ENCODE results near the gene ANTXR1.
"Not testable (repeated sequence)": the region's sequence is repeated elsewhere in the genome, so short reads cannot be mapped to it uniquely, and the experiment has no call there.

The ANTXR1 gene

DNA sequence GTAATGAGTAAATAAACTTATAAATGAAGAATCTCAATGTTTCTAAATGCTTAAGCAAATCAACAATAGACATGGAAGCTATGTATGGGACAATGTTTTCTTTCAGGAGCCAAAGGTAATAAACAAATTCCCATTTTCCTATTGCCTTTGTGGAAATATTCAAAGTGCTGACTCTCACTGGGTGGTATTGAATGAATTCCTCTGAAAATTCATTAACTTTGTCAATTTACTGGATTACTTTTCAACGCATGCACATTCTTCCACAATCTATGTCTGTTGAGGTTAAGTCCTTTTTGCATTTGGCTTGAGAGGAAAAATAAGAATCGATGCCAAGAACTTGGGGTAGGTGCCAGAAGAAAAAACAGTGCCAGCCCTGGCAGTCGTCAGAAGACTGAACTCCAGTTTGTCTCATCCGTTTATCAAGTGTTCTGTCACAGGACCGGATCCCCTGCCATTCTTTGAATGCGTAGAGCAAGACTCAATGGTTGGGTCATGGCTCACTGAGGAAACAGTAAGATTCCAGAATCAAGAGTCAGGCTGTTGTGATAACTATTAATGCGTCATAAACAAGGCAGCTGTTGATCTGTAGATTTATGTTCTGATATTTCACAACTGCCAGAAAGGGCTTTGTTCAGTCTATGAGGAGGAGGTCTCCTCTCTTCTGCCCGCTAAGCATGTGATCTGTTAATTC lies 240.8 kb downstream of the ANTXR1 start:
- TF ChIP-seq, protein P1, sequence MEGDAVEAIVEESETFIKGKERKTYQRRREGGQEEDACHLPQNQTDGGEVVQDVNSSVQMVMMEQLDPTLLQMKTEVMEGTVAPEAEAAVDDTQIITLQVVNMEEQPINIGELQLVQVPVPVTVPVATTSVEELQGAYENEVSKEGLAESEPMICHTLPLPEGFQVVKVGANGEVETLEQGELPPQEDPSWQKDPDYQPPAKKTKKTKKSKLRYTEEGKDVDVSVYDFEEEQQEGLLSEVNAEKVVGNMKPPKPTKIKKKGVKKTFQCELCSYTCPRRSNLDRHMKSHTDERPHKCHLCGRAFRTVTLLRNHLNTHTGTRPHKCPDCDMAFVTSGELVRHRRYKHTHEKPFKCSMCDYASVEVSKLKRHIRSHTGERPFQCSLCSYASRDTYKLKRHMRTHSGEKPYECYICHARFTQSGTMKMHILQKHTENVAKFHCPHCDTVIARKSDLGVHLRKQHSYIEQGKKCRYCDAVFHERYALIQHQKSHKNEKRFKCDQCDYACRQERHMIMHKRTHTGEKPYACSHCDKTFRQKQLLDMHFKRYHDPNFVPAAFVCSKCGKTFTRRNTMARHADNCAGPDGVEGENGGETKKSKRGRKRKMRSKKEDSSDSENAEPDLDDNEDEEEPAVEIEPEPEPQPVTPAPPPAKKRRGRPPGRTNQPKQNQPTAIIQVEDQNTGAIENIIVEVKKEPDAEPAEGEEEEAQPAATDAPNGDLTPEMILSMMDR (IDR thresholded peaks at IDR 0.05; ENCODE audit: extremely low read depth, insufficient read depth, missing control alignments) = no peak
- DNase-seq (ENCODE audit: low spot score) = no peak
- in situ Hi-C loops (cut with MboI; ENCODE audit: low pct_unique_long_range_greater_than_20kb, low sequenced_read_pairs, unreplicated experiment) = no loop called here

DNA sequence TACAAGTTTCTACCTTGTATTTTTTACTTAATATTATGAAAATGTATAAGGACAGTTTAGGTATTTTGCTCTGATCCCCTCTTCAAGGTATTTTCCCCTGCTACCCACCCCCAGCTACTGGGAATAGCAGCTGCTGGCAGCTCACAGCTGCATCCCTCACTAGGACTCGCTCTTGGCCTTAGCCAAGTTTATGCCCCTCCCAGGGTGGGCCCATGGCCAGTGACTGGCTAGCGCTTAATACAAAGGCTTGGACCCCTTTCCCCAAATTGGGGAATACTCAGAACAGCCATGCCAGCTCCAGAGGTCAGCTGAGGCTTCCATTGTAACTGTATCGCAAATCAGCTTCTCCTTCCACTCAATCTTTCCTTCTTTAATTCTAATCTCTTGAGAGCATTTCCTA lies 242.8 kb downstream of the ANTXR1 start:
- no peak for DNase-seq (ENCODE audit: low spot score)
- in situ Hi-C loops (cut with MboI; ENCODE audit: low pct_unique_long_range_greater_than_20kb, low sequenced_read_pairs, unreplicated experiment) = no loop called here
- TF ChIP-seq, protein P1 (IDR thresholded peaks at IDR 0.05; ENCODE audit: extremely low read depth, insufficient read depth, missing control alignments) = no peak

DNA sequence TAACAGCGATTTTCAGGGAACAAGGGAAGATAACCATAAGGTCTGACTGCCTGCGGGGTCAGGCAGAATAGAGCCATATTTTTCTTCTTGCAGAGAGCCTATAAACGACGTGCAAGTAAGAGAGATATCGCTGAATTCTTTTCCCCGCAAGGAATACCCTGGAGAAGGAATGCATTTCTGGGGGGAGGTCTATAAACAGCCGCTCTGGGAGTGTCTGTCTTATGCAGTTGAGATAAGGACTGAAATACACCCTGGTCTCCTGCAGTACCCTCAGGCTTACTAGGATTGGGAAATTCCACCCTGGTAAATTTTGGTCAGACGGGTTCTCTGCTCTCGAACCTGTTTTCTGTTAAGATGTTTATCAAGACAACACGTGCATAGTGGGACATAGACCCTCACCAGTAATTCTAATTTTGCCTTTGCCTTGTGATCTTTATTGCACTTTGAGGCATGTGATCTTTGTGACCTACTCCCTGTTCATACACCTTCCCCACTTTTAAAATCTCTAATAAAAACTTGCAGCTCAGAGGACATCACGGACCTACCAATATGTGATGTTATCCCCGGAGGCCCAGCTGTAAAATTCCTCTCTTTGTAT lies 247.1 kb downstream of the ANTXR1 start:
- DNase-seq (ENCODE audit: low spot score) = not testable (repeated sequence)

DNA sequence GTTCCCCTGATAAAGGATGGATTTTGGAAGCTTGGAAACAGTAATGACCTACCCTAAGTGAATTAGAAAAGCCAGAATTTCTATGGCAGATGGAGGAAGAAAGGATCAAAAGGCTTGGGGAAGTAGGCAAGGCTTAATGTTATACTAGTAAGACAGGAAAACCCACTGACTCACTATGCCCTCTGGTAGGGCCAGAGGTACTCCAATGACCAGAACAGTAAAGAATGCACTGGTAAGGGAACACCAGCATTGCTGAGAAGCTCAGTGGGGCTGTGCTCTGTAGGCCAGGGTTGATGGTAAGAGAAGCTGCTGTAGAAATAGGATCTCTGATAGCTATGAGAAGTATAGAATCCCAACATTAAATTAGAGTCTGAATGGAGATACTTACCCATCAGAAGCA lies 247.7 kb downstream of the ANTXR1 start:
- no peak for DNase-seq (ENCODE audit: low spot score)
- TF ChIP-seq, protein P1 (IDR thresholded peaks at IDR 0.05; ENCODE audit: extremely low read depth, insufficient read depth, missing control alignments) = no peak
- in situ Hi-C loops (cut with MboI; ENCODE audit: low pct_unique_long_range_greater_than_20kb, low sequenced_read_pairs, unreplicated experiment) = no loop called here

More for the DNA sequence above, 247.1 kb downstream of the ANTXR1 start:
- in situ Hi-C loops (cut with MboI; ENCODE audit: low pct_unique_long_range_greater_than_20kb, low sequenced_read_pairs, unreplicated experiment) = not testable (repeated sequence)

DNA sequence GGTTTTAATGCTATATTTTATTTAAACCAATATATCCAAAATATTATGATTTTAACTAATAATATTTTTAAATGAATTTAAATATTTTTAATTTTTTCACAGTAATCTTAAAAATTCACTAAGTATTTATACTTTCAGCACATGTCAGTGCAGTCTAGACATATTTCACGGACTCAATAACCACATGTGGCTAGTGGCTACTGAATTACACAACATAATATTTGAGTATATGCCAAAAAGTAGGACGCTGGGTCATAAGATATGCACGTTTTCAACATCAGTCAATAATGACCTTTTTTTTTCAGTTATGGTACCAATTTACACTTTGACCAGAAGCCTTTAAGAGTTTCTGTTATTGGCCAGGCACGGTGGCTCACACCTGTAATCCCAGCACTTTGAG lies 256.4 kb downstream of the ANTXR1 start:
- in situ Hi-C loops (cut with MboI; ENCODE audit: low pct_unique_long_range_greater_than_20kb, low sequenced_read_pairs, unreplicated experiment) = no loop called here
- TF ChIP-seq, protein P1 (IDR thresholded peaks at IDR 0.05; ENCODE audit: extremely low read depth, insufficient read depth, missing control alignments) = no peak
- no peak for DNase-seq (ENCODE audit: low spot score)

DNA sequence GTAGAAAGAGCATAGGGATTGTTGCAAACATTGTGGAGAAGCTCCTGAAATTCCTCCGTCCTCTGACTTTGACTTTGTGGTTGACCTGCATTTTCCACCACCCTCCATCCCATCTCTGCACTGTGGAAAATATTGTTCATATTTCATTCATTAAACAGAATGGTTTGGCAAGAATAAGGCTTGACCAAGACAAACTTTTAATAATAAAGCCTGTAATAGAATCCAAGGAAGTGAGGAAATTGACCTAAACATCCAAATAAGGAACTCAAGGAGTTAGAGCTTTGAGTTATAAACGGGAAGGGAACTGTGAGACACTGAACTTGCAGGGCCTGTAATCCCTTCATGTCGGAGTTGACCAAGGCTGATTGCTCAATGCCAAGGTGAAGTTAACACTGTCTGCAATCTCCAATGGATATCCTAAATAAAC lies 258.9 kb downstream of the ANTXR1 start:
- TF ChIP-seq, protein P1 (IDR thresholded peaks at IDR 0.05; ENCODE audit: extremely low read depth, insufficient read depth, missing control alignments) = no peak
- no peak for DNase-seq (ENCODE audit: low spot score)
- in situ Hi-C loops (cut with MboI; ENCODE audit: low pct_unique_long_range_greater_than_20kb, low sequenced_read_pairs, unreplicated experiment) = no loop called here

DNA sequence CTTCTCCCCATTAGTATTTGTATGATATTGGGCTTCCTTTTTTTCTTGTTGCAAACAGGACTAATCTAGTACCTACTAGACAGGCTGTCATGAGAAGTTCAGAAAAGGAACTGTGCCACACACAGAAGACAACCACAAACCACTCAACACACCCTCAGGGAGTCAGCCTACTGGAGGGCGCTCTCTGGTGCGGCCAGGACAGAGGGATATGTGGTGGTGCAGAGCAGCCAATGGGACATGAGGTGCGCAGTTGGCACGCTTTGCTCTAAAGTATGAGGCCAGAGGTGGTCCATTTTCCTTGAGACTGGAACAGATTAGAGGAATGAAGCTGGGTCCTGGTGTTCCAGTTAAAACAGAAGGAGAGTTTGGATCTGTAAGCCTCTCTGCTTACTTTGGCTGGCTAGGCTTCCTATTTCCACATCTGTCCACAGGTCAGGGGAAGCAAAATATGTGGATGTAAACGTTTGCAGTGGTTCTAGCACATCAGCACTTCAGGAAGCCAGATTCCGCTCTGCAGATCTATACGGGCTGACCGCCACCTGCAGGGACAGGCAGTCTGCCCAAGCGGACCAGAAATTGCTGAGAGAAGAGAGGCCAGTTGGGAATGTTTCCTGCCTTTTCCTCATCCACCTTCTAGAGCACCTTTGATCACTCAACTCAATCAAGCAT lies 260.0 kb downstream of the ANTXR1 start:
- in situ Hi-C loops (cut with MboI; ENCODE audit: low pct_unique_long_range_greater_than_20kb, low sequenced_read_pairs, unreplicated experiment) = no loop called here
- DNase-seq (ENCODE audit: low spot score) = no peak
- TF ChIP-seq, protein P1 (IDR thresholded peaks at IDR 0.05; ENCODE audit: extremely low read depth, insufficient read depth, missing control alignments) = no peak

Measured in GM13977 (cell line).